NCI-H1105 (cell line): Measurements from ENCODE around the gene NBPF3.
A peak's percentile ranks its signal among the peaks of the same experiment; 100 is the strongest.
"Not testable (repeated sequence)": the region's sequence is repeated elsewhere in the genome, so short reads cannot be mapped to it uniquely, and the experiment has no call there.

Experiments used
- DNase-seq: peaks from one replicate; lab custom pipeline; 2025; lab: John Stamatoyannopoulos, UW

NBPF3 gene

GRCh38 chr1:21439721-21440629 lies at the start of gene NBPF3:
Gene NBPF3, plus strand, starts transcription at chr1:21440137. Its CDS starts 4,950 bp downstream, at chr1:21445087.
- DNase-seq: peak; percentile 94

GRCh38 chr1:21391497-21391896 lies 48.4 kb upstream of the NBPF3 start:
- no peak for DNase-seq

- no peak for DNase-seq
Measured at GRCh38 chr1:21392587-21393263, 47.2 kb upstream of the NBPF3 start.

GRCh38 chr1:21396516-21396915 lies 43.4 kb upstream of the NBPF3 start:
- no peak for DNase-seq

GRCh38 chr1:21397813-21398188 lies 42.1 kb upstream of the NBPF3 start:
- no peak for DNase-seq

- not testable (repeated sequence) for DNase-seq
Measured at GRCh38 chr1:21401726-21402346, 38.1 kb upstream of the NBPF3 start.

GRCh38 chr1:21406659-21407058 lies 33.3 kb upstream of the NBPF3 start:
- DNase-seq: no peak

GRCh38 chr1:21409897-21410296 lies 30.0 kb upstream of the NBPF3 start:
- DNase-seq: not testable (repeated sequence)

- DNase-seq: no peak
Measured at GRCh38 chr1:21414015-21414414, 25.9 kb upstream of the NBPF3 start.

GRCh38 chr1:21420378-21420777 lies 19.6 kb upstream of the NBPF3 start:
- not testable (repeated sequence) for DNase-seq

GRCh38 chr1:21421307-21421706 lies 18.6 kb upstream of the NBPF3 start:
- DNase-seq: not testable (repeated sequence)

- DNase-seq: not testable (repeated sequence)
Measured at GRCh38 chr1:21427798-21428480, 12.0 kb upstream of the NBPF3 start.

- DNase-seq: not testable (repeated sequence)
Measured at GRCh38 chr1:21428481-21429073, 11.4 kb upstream of the NBPF3 start.

- not testable (repeated sequence) for DNase-seq
Measured at GRCh38 chr1:21429210-21429609, 10.7 kb upstream of the NBPF3 start.

- DNase-seq: not testable (repeated sequence)
Measured at GRCh38 chr1:21430875-21431274, 9.1 kb upstream of the NBPF3 start.

- DNase-seq: no peak
Measured at GRCh38 chr1:21434394-21434793, 5.5 kb upstream of the NBPF3 start.

- no peak for DNase-seq
Measured at GRCh38 chr1:21435646-21436487, 4.1 kb upstream of the NBPF3 start.

- no peak for DNase-seq
Measured at GRCh38 chr1:21436488-21437340, 3.2 kb upstream of the NBPF3 start.

- DNase-seq: no peak
Measured at GRCh38 chr1:21437341-21437640, 2.6 kb upstream of the NBPF3 start.
